Stimulated activated CD8-positive, alpha-beta memory T cell treated with anti-CD3 and anti-CD28 coated beads, Interleukin-15, amount 100 ng/mL, for 24 hours (primary cell): Measurements from ENCODE around the gene EBF3.

Experiments
- DNase-seq: peaks from one replicate; pipeline ENCODE4 v3.0.0-alpha.2; 2020; ENCODE audit warnings: low read depth

The EBF3 gene

DNA sequence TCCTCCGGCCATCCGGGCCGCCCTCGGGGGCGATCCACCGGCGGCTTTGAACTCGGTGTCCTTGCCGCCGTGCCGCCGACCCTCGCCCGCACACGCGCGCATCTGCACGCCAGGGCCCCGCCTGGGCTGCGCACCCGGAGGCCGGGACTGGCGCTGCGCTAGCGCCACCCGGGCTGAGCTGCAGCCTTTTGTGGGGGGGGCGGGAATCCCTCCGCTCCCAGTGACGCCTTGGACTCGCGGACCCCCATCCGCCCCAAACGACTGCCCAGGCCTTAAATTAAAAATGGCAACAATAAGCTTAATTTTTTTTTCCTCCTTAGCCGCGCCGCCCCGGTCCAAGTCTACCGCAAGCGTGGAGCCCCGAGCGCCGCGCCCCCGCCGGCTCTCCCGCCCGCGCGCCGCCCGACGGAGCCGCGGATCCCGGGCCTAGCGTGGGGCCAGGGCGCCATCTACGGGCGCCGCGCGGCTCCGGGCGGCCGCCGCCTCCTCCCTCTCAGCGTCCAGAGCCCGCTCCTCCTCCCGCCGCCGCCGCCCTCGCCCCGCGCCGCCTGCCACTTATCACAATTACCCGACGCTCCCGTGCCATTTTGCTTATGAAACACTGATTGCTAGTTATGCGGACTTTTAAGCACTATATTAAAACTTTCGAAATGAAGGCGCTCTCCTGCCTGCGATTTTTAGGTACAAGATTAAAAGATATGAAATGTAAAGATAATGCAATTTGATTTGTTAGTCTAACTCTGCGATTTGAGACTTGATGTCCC, 7.5 kb upstream of the EBF3 start:
- peak; percentile 31 for DNase-seq

- no peak for DNase-seq
Measured at GRCh38 chr10:129970465-129971364, 6.6 kb upstream of the EBF3 start.

DNA sequence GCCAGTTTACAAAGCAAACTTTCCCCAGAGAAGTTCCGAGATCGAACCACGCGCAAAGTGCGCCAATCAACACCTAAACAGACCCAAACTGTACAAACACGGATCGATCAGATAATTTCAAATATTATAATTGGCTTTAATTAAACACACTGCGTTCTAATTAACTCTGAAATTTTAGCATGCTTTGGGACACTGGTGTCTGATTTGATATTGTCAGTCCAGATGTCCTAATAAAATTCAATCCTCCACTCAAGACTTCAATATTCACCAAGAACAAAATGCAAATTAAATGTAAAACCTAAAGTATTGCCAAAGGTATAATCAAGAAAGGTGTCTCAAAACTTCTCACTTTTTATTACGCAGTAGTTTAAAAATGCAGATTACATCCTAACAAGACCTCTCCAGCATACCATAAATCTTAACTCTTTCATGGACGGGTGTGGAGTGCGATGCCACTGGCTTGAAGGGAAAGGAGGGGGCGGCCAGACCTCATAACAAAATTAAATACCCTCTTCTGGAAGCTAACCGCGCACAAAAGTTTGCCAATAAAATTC, 5.9 kb upstream of the EBF3 start:
- no peak for DNase-seq

GRCh38 chr10:129969184-129969910, 5.3 kb upstream of the EBF3 start:
- DNase-seq = no peak

DNA sequence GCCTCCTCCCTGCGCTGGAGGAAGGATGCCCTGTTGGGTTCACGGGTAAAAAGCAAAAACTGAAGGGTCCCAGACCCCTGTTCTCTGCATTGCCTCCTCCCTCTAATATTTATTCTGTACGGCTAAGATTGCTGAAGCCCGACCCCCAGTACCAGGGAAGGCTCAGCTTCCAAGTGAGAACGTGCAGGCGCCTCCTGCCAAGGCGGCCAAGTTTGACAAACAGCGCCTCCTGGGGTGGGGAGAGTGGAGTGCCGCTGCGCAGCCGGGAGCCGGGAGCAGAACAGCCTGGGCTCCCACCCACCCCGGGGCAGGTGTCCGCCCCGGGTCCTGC, 4.7 kb upstream of the EBF3 start:
- no peak for DNase-seq

DNA sequence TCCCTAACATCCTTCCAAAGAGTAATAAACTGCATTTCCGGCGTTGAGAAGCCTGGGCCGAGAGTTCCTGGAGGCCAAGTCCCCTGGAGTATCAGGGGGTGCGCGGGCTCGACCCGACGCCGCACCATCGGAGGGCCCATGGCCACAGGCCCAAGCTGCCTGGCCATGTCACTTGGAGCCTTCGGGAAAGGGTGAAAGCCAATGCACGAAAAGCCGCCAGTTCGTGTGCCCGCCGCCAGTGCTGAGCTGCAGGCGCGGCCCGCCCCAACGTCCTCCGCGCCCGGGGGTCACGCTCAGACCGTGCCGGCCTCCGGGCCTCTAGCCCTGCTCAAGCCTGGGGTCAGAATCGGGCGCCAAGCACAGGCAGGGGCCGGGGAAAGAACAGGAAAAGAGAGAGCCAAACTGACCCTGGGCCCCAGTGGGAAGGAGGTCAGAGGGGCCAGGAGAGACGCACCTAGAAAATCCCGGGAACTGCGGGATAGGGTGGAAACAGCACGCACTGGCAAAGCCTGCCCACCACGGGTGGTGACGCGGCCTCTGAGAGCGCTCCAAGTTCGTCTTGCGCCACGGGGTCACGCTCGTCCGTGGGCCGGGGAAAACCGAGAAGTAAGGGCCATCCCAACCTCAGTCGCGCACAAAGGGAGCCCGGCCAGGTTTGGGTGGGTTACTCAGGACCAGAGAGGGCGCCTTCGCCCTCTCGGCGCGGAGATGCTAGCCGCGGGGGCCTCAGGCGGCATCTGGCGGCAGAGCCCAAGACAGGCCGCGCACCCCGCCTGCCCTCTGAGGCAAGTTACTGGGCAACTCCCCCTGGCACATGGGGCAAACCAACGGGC, 4.2 kb upstream of the EBF3 start:
- no peak for DNase-seq

GRCh38 chr10:129967579-129968019, 3.5 kb upstream of the EBF3 start:
- no peak for DNase-seq

- DNase-seq = no peak
Measured at GRCh38 chr10:129966889-129967578, 3.0 kb upstream of the EBF3 start.

DNA sequence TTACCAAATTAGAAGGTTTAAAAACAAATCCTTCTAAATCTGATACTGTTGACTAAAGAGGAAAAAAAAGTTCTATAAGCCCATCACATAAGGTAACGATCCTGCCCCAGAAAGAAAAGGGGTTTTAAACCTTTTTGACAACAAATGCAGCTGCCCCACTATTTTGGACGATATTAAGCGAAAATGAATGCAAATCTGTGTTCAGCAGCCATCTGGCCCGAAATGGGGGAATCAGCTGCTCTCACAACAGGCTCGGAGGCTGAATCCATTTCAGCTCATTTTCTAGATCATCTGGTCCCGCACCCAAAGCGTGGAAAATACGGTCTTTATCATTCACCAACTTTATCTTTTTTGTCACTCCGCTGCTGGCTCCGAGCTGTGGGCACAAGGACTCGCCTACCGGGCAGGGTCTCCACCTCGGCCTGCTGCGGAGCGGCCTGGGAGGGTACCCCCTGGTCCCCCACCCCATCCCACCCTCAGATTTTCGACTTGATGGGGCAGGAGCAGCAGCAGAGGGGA, 2.4 kb upstream of the EBF3 start:
- no peak for DNase-seq

GRCh38 chr10:129965959-129966358, 1.9 kb upstream of the EBF3 start:
- DNase-seq = no peak

- no peak for DNase-seq
Measured at GRCh38 chr10:129965425-129965808, 1.3 kb upstream of the EBF3 start.

- DNase-seq = no peak
Measured at GRCh38 chr10:129964611-129965424, 744 bp upstream of the EBF3 start.

GRCh38 chr10:129962872-129963640, 1.0 kb downstream of the EBF3 start:
- no peak for DNase-seq

GRCh38 chr10:129962031-129962871, 1.8 kb downstream of the EBF3 start:
- no peak for DNase-seq

DNA sequence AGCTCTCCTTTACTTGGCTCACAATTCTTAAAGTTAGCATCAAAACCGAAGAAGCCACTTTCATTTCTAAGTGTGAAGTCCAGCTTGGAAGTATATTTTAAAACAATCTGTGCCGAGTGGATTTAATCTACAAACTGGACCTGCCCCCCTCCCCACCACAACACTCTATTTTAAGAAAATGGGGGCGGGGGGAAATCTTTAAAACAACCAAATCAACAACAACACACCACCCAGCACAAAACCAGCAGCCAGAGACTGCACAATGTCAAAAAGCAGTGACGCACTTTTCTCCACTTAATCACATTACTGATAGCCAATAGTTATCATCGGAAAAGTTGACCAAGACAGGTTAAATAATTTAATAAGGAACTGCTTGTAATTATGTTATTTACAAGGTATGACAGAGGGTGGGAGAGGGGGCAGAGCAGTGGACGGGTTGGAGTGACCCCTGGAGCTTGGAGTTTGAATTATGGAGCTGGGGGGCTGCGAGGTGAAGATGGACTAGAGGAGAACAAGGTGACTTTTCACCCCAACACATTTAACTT, 2.8 kb downstream of the EBF3 start:
- no peak for DNase-seq

- no peak for DNase-seq
Measured at GRCh38 chr10:129960481-129961156, 3.5 kb downstream of the EBF3 start.
